CD4-positive, alpha-beta T cell treated with Interleukin-15 for 1 hour (primary cell): ENCODE results near the gene RRAS2.
A peak's percentile ranks its signal among the peaks of the same experiment; 100 is the strongest.
"Not testable (repeated sequence)": the region's sequence is repeated elsewhere in the genome, so short reads cannot be mapped to it uniquely, and the experiment has no call there.

Experiments
- DNase-seq: peaks from one replicate; pipeline ENCODE4 v3.0.0-alpha.2; 2020

Gene RRAS2

GRCh38 chr11:14253421-14253820 lies 105.6 kb downstream of the RRAS2 start:
- DNase-seq, result no peak

GRCh38 chr11:14252501-14252900 lies 106.5 kb downstream of the RRAS2 start:
- not testable (repeated sequence) for DNase-seq

DNA sequence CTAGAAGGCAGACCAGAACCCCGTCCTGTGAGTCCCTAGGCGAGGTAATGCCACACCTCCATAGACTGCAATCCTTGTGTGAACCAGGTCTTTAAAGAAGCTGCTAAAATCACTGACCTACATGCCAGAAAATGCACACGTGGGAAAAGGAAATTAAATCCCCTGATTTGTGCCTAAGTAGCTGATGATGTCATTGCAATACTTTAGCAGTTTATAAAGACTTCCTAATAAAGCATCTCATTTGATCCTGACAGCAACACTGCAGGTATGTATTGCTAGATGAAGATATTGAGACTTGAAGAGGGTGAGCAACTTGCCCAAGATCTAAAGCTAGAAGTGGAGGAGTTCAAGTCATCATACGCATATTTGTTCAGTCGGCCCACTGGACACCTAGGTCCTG lies 107.2 kb downstream of the RRAS2 start:
- no peak for DNase-seq

GRCh38 chr11:14249121-14249963 lies 109.6 kb downstream of the RRAS2 start:
- peak; percentile 49 for DNase-seq

GRCh38 chr11:14248580-14248981 lies 110.4 kb downstream of the RRAS2 start:
- DNase-seq, result no peak

DNA sequence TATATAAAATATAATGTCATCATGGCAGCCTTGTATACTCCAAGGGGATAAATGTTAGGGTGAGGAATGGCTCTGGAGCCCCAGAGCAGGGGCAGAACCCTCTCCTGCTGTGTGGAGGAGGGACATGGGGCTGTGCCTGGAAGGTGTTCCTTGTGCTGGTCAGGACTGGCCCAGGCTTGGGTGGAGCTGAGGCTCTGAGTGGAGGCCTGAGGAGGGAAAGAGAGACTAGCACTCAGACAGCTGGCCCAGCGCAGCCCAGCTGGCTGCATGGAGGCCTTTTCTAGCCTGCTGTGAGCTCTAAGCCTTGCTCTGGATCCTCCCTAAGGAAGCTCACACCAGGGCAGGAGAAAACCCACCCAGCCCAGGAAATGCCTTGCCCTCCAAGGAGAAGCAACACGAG lies 113.5 kb downstream of the RRAS2 start:
- DNase-seq, result no peak

- DNase-seq, result no peak
These were observed 114.1 kb downstream of the RRAS2 start for GRCh38 chr11:14244926-14245325.

- DNase-seq, result no peak
These were observed 116.2 kb downstream of the RRAS2 start for GRCh38 chr11:14242733-14243132.

DNA sequence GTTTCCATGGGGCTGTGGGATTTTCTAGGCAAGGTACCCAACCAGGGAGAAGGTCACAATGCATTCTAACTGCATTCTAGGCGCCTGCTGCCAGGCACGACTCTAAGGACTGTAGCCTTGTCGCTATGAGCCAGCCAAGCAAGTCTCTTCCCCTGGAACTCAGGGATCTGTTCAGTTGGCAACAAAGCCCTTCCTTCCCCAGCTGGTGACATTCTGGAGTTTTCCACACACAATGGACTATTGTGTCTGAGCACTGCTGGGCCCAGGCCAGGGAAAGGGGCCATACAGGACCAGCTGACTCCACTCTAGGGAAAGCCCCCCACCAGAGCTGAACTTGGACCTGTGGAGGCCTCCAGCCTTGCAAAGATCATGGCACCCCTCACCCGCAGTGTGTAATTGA lies 116.8 kb downstream of the RRAS2 start:
- no peak for DNase-seq

- DNase-seq, result no peak
These were observed 118.0 kb downstream of the RRAS2 start for GRCh38 chr11:14240951-14241350.

DNA sequence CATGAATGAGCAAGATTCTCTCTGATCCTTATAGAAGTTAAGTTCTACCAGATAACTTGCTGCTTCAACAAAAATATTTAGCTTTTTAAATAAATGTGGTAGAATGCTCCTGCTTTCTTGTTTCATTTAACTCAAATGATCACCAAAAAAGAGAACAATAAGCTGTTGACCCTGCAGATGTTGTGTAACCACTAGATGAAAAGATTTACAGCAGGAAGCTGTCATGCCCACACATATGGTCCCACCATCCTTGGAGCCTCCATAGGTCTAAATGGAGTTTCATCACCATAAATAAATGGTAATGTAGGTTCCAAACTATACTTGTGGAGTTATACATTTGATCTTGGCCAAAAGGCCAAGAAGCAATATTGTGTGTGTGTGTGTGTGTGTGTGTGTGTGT lies 118.8 kb downstream of the RRAS2 start:
- no peak for DNase-seq

GRCh38 chr11:14237444-14237961 lies 121.5 kb downstream of the RRAS2 start:
- peak; percentile 70 for DNase-seq

- DNase-seq, result no peak
These were observed 123.3 kb downstream of the RRAS2 start for GRCh38 chr11:14235701-14236100.

DNA sequence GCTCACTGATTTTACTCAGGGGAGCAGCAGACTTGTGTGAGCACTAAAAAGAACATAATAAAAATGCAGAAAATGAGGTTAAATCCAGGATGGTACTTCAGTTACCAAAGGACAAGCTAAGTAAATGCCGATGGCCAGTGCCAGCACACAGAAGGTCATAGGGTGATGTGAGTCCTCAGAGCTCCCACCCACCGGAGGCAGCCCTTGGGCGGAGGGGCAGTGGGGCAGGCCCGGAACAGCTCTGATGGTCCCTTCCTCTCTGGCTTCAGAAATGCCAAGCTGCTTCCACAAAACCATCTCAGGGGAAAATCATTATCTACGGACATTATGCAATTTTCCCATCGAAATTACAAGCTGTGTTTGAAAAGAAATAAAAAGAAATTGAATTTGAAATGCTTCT lies 124.5 kb downstream of the RRAS2 start:
- no peak for DNase-seq

GRCh38 chr11:14232652-14233051 lies 126.3 kb downstream of the RRAS2 start:
- no peak for DNase-seq

DNA sequence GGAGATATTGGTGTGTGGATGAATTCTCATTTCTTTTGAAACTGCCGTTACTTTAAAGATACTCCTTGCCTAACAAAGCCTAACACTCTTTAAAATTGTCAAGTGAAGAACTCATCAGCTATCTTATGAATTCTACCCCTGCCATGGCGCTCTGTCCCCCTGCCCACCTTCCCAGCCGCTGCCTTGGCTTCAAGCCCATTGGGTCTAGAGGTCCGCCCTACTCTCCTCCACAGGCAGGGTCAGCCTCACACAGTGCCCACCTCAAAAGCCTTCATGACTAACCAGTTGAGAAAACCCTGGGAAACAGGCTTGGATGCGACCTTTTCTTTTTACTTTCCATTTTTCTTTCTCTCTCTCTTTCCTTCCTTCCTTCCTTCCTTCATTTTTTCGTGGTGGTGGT lies 128.6 kb downstream of the RRAS2 start:
- no peak for DNase-seq

DNA sequence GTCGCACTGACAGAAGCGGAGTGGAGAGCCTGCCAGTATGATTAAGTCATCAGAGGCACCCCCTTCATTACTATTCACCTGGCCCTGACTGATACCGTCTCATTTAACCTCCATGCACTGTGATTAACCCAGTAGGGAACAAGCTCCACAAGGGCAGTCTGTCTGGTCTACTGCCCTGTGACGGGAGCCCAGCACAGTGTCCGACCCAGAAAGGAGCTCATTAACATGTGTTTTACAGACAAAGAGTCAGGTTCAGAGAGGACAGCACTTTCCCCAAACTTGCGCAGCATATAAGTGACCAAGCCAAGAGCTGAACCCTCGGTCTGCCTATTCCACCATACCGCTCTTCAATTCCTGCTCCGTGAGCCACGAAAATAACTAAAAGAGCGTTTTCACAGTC lies 129.5 kb downstream of the RRAS2 start:
- DNase-seq, result no peak

DNA sequence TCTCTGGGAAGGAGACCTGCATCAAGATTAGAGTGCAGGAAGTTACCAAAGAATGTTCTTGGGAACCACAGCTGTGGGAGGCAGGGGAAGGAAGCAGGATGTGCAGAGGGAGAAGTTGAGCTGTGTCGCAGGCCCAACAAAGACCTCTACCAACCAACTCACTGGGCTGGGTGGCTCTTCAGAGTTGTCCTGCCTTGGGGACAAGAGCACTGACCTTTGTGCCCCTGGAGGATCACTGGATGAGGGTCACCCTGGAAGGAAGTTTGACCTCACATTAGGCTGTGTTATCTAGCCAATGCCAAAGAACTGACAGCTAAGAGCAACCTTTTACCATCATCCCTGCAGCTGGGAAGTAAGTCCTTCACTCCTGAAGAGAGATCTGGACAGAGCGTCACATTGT lies 130.6 kb downstream of the RRAS2 start:
- DNase-seq, result no peak
